H1 (cell line): ENCODE results near the gene CMTM2.

Source experiments
- EP300 ChIP-seq, 2 experiments: IDR thresholded peaks; 1 replicate in 1 of 2; 2 replicates in 1 of 2; pipeline ENCODE4 v1.6.1; 2011 to 2012; ENCODE audit warnings: low read depth in 2 of 2, low read length in 2 of 2, mild to moderate bottlenecking in 2 of 2, borderline replicate concordance in 1 of 2, inconsistent platforms in 1 of 2, moderate library complexity in 1 of 2
- MAFK ChIP-seq: IDR thresholded peaks from 2 replicates; pipeline ENCODE4 v1.6.1; 2012; ENCODE audit warnings: low read depth, mild to moderate bottlenecking, improper control_type of control experiment, low read length
- POLR2A ChIP-seq, 2 experiments: IDR thresholded peaks; 1 replicate in 1 of 2; 2 replicates in 1 of 2; pipeline ENCODE4 v1.6.1; 2011; ENCODE audit warnings: low read depth in 2 of 2, low read length in 2 of 2, mild to moderate bottlenecking in 2 of 2; ENCODE audit errors: control extremely low read depth in 1 of 2
- TF ChIP-seq, protein P1 (sequence below), 3 experiments: IDR thresholded peaks; 1 replicate in 2 of 3; 2 replicates in 1 of 3; pipeline versions ENCODE4 v1.5.1 to v1.6.1; 2011; ENCODE audit warnings: low read length in 3 of 3, mild to moderate bottlenecking in 3 of 3, inconsistent platforms in 2 of 3, low read depth in 1 of 3, moderate library complexity in 1 of 3; ENCODE audit not compliant: insufficient read depth in 1 of 3; ENCODE audit errors: control extremely low read depth in 1 of 3
- TF ChIP-seq, protein P2 (sequence below): IDR thresholded peaks from 2 replicates; pipeline ENCODE4 v1.6.1; 2011; ENCODE audit warnings: low read length, improper control_type of control experiment

DNA sequence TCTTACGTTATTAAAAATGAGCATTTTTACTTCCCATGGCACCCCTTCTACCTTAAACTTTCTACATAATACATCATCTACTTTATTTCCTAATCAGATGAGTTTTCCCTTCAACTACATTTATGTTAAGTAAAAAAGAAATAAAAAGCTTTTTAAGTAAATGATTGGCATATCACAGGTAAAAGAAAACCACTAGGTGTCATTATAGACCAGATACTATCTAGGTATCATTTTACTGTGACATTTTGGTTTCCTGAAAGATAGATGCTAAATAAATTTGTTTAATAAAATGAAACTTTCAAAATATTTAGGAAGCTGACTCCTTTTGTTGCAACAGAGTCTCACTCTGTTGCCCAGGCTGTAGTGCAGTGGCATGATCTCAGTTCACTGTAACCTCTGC lies 16.9 kb upstream of the CMTM2 start:
- TF ChIP-seq, protein P1, sequence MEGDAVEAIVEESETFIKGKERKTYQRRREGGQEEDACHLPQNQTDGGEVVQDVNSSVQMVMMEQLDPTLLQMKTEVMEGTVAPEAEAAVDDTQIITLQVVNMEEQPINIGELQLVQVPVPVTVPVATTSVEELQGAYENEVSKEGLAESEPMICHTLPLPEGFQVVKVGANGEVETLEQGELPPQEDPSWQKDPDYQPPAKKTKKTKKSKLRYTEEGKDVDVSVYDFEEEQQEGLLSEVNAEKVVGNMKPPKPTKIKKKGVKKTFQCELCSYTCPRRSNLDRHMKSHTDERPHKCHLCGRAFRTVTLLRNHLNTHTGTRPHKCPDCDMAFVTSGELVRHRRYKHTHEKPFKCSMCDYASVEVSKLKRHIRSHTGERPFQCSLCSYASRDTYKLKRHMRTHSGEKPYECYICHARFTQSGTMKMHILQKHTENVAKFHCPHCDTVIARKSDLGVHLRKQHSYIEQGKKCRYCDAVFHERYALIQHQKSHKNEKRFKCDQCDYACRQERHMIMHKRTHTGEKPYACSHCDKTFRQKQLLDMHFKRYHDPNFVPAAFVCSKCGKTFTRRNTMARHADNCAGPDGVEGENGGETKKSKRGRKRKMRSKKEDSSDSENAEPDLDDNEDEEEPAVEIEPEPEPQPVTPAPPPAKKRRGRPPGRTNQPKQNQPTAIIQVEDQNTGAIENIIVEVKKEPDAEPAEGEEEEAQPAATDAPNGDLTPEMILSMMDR (IDR thresholded peaks at IDR 0.05; ENCODE audit: control extremely low read depth in 1 of 3, insufficient read depth in 1 of 3, low read depth in 1 of 3, low read length in 3 of 3), result no peak
- TF ChIP-seq, protein P2, sequence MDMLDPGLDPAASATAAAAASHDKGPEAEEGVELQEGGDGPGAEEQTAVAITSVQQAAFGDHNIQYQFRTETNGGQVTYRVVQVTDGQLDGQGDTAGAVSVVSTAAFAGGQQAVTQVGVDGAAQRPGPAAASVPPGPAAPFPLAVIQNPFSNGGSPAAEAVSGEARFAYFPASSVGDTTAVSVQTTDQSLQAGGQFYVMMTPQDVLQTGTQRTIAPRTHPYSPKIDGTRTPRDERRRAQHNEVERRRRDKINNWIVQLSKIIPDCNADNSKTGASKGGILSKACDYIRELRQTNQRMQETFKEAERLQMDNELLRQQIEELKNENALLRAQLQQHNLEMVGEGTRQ, result no peak
- no peak for TF ChIP-seq POLR2A (IDR thresholded peaks at IDR 0.05; ENCODE audit: control extremely low read depth in 1 of 2, low read depth in 2 of 2, low read length in 2 of 2)
- no peak for TF ChIP-seq EP300 (IDR thresholded peaks at IDR 0.05; ENCODE audit: borderline replicate concordance in 1 of 2, low read depth in 2 of 2, low read length in 2 of 2)
- no peak for TF ChIP-seq MAFK
